ENCODE data around the gene UBE2L5. TPM values are rescaled to one million over a fixed set of nuclear protein-coding genes. Genes with fewer than 3 reads are reported as not detected.

The UBE2L5 gene
- total and polyA plus RNA-seq, 2 of the 8 experiments (the other 6 are each of a cell fraction or from before 2014, with no cell fraction given), result not detected

- H3K4me1 ChIP-seq (replicated peaks in 1 of 4; ENCODE audit: control insufficient read depth in 3 of 4, insufficient read depth in 4 of 4, low read length in 3 of 4), result peaks cover 0 to 9% (median 5%) of the 10 kb centered on the region in 4 experiments; a peak in 6 of 7 replicates
- no peak overlapping the region for H3K4ac ChIP-seq (replicated peaks; ENCODE audit: insufficient read length, low read depth, low read length)
- H4K8ac ChIP-seq (ENCODE audit: extremely low read depth, insufficient read depth, low read length), result no peak overlapping the region
- H2BK5ac ChIP-seq (ENCODE audit: low read depth, low read length), result no peak overlapping the region
- no peak overlapping the region for H3K4me3 ChIP-seq (ENCODE audit: extremely low read depth in 1 of 4, insufficient read depth in 2 of 4, low read depth in 3 of 4, low read length in 4 of 4)
- no peaks in the 10 kb centered on the region; the same call in 1 of the 2 replicates for H3K79me1 ChIP-seq (ENCODE audit: low read depth, low read length)
- H3K23me2 ChIP-seq (ENCODE audit: low read depth, low read length), result peaks cover 8% of the 10 kb centered on the region
- no peak overlapping the region for H4K91ac ChIP-seq (replicated peaks; ENCODE audit: insufficient read length, low read length)
- no peaks in the 10 kb centered on the region for H3K36me3 ChIP-seq (ENCODE audit: control insufficient read depth in 2 of 4, insufficient read depth in 4 of 4, low read length in 3 of 4)
- no peak overlapping the region for H3K9ac ChIP-seq (replicated peaks in 1 of 4; ENCODE audit: extremely low read depth in 1 of 4, low read depth in 3 of 4, low read length in 3 of 4)
- CTCF ChIA-PET (ENCODE audit: partially characterized antibody), result interaction anchor here (0.6 to 5.6 kb wide), 3 partner anchors 11 to 164 kb away, joined by 3 to 42 read pairs (median 5); no protein-coding TSS in a partner anchor
- no peak for FAIRE-seq
- no peak overlapping the region for H3K23ac ChIP-seq (ENCODE audit: insufficient read length)
- no peak overlapping the region for H3K4me2 ChIP-seq (ENCODE audit: insufficient read depth in 1 of 2, low read depth in 2 of 2, low read length in 2 of 2)
- no peak overlapping the region for H3K56ac ChIP-seq (replicated peaks; ENCODE audit: insufficient read length, low read depth, low read length)
- POLR2A ChIA-PET (ENCODE audit: partially characterized antibody), result interaction anchor here (1.0 to 1.4 kb wide), 3 partner anchors 23 to 48 kb away, joined by 3 read pairs; partner anchors contain the start of gene HMGB1
- no peak overlapping the region for H2AFZ ChIP-seq (ENCODE audit: low read length)
- no peak overlapping the region for H3K27ac ChIP-seq (ENCODE audit: low read depth, low read length)
- H3K79me2 ChIP-seq (ENCODE audit: control insufficient read depth in 1 of 2, insufficient read depth in 2 of 2, low read length in 2 of 2), result no peaks in the 10 kb centered on the region
- 0 out of 2 replicates have a peak overlapping the region, but pooled peaks have one; percentile 1 for H2BK15ac ChIP-seq (ENCODE audit: low read length)
- no peak overlapping the region for H2BK120ac ChIP-seq (replicated peaks; ENCODE audit: low read depth, low read length)
- H3K18ac ChIP-seq (ENCODE audit: extremely low read depth, low read length), result no peak overlapping the region
- no peaks in the 10 kb centered on the region for H3K9me3 ChIP-seq (ENCODE audit: insufficient read depth in 2 of 2, low read depth in 1 of 2, low read length in 1 of 2)
- no peak overlapping the region for H4K5ac ChIP-seq (ENCODE audit: insufficient read length, low read depth, low read length)
- H2BK12ac ChIP-seq (ENCODE audit: low read depth, low read length), result no peak overlapping the region
- H3K27me3 ChIP-seq (replicated peaks in 1 of 4; ENCODE audit: control insufficient read depth in 3 of 4, extremely low read depth in 1 of 4, insufficient read depth in 3 of 4, low read length in 3 of 4), result peaks cover 0 to under 1% (median 0%) of the 10 kb centered on the region in 4 experiments; a peak in 4 of 7 replicates
- H3K14ac ChIP-seq (ENCODE audit: insufficient read length), result no peak overlapping the region
- 94% methylated on average over 6 of the region's 6 CpGs; no CpG with 5 or more reads in 1 of the 2 experiments for WGBS, 2 experiments (ENCODE audit: extremely low coverage in 1 of 2, insufficient coverage in 1 of 2, insufficient read length in 1 of 2, insufficient replicate concordance in 2 of 2, low coverage in 1 of 2, low lambda C conversion rate in 2 of 2, missing lambda C conversion rate in 1 of 2)
- DNase-seq (ENCODE audit: low read depth in 1 of 2, low spot score in 2 of 2), result no peak
- no peaks in the 10 kb centered on the region for H4K20me1 ChIP-seq (replicated peaks in 1 of 2; ENCODE audit: control insufficient read depth in 1 of 2, insufficient read depth in 2 of 2, low read length in 2 of 2)
- H2AK5ac ChIP-seq (ENCODE audit: low read depth, low read length), result no peak overlapping the region
- no peak overlapping the region for H2BK20ac ChIP-seq (ENCODE audit: low read length)
- TF ChIP-seq HDAC6 (IDR thresholded peaks at IDR 0.05; ENCODE audit: low read depth, low read length), result no peak
- TF ChIP-seq USF2 (IDR thresholded peaks at IDR 0.05; ENCODE audit: low read length), result no peak
- TF ChIP-seq YY1 (IDR thresholded peaks at IDR 0.05; ENCODE audit: low read depth, low read length), result no peak
- TF ChIP-seq NRF1 (IDR thresholded peaks at IDR 0.05; ENCODE audit: low read depth, low read length), result no peak
- TF ChIP-seq SP4 (IDR thresholded peaks at IDR 0.05; ENCODE audit: low read length), result no peak
- no peak for TF ChIP-seq JUND (IDR thresholded peaks at IDR 0.05; ENCODE audit: low read length)
- TF ChIP-seq ZNF274 (IDR thresholded peaks at IDR 0.05; ENCODE audit: borderline replicate concordance, extremely low read depth, low read length), result no peak
- TF ChIP-seq SUZ12 (IDR thresholded peaks at IDR 0.05; ENCODE audit: low read length), result no peak
- no peak for TF ChIP-seq POU5F1 (IDR thresholded peaks at IDR 0.05; ENCODE audit: low read depth, low read length)
- no peak for TF ChIP-seq CBX5 (IDR thresholded peaks at IDR 0.05; ENCODE audit: low read depth, low read length)
- no peak for TF ChIP-seq SP2 (IDR thresholded peaks at IDR 0.05; ENCODE audit: low read length)
- TF ChIP-seq TAF7 (optimal IDR thresholded peaks at IDR 0.05; ENCODE audit: borderline replicate concordance, low read depth, low read length), result no peak
Measured at GRCh38 chr13:30418075-30418716, 4.1 kb upstream of the UBE2L5 start.

Measured in H1 (cell line).